Measurements from ENCODE around the gene ZNF878. TPM values are rescaled to one million over a fixed set of nuclear protein-coding genes. Genes with fewer than 3 reads are reported as not detected.

ZNF878 gene
- total RNA-seq = 1 to 10 TPM in 1 of 2 experiments, under 1 TPM in 1; 0.65 to 1.0 TPM

DNA sequence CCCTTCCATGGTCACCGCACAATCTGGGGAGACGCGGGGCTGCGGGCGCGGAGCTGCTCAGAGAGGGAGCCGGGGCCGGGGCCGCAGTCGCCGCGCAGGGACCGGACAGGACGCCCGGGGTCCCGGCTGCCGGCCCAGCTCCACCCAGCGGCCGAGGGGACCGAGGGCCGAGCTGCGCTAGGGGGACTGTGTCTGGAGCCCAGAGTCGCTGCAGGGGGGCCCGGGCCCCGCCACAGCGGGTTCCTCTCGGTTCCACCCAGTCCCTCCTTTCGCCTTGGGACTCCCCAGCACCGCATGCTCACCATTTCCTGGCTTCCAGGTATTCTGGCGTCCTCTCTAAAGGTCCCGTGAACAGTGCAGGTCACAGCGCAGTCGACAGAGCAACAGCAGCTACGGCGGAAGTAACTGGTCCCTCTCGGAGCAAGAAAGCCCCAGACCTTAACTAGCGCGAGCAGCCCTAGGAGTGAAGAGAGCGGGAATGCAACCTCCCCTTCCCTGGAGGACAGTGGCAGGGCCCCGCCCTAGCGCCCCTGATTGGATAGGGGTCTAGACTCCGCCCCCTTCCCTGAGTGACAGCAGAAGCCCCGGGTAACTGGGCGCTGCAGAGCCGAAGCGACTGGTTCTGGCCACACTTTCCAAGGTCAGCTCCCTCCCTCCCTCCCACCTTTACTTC, at the start of gene ZNF878:
Gene ZNF878 (minus strand): TSS at position 465 of the 673 bp plus-strand sequence. CDS start 160 bp downstream, at position 305.
- ChIA-PET POLR2A (interaction anchor here (0.6 to 2.1 kb wide), 9 partner anchors 18 to 1238 kb away, joined by 3 to 12 read pairs (median 3); partner anchors contain the start of genes ZNF433, ZNF491 and ZNF700), CTCF (interaction anchor here (0.6 to 3.5 kb wide), 10 partner anchors 8 to 255 kb away, joined by 3 to 13 read pairs (median 5); partner anchors contain the start of genes ZNF491 and ZNF700)
- intact Hi-C loops (cut with micrococcal nuclease) = no loop called here
- TF ChIP-seq, protein P1, sequence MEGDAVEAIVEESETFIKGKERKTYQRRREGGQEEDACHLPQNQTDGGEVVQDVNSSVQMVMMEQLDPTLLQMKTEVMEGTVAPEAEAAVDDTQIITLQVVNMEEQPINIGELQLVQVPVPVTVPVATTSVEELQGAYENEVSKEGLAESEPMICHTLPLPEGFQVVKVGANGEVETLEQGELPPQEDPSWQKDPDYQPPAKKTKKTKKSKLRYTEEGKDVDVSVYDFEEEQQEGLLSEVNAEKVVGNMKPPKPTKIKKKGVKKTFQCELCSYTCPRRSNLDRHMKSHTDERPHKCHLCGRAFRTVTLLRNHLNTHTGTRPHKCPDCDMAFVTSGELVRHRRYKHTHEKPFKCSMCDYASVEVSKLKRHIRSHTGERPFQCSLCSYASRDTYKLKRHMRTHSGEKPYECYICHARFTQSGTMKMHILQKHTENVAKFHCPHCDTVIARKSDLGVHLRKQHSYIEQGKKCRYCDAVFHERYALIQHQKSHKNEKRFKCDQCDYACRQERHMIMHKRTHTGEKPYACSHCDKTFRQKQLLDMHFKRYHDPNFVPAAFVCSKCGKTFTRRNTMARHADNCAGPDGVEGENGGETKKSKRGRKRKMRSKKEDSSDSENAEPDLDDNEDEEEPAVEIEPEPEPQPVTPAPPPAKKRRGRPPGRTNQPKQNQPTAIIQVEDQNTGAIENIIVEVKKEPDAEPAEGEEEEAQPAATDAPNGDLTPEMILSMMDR (IDR thresholded peaks at IDR 0.05) = no peak
- Mint-ChIP-seq H3K27me3 (peaks cover 20% of the 10 kb centered on the region), H3K4me3 (peak within 1 kb of the TSS; percentile 83), H3K36me3 (ENCODE audit: low read depth) (peaks cover 6% of the 10 kb centered on the region), H3K9me3 (peaks cover 3% of the 10 kb centered on the region), H3K27ac (peak within 1 kb of the TSS; percentile 80), H3K4me1 (ENCODE audit: low read depth) (peaks cover 13% of the 10 kb centered on the region)
- peak; percentile 89 for ATAC-seq
- peak; percentile 81 for DNase-seq

DNA sequence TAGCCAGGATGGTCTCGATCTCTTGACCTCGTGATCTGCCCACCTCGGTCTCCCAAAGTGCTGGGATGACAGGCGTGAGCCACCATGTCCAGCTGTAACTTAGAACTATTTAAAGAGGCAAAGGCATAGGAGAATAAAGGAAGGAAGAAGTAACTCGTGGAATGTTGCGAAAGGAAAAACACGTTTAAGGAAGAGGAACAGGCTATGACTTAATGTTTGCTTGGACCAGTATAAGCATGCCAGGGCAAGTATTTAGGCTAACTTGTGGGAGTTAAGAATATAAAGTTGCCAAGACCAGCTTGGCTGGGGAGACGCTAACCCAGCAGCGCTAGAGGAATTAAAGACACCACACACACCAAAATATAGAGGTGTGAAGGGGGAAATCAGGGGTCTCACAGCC, 45.3 kb upstream of the ZNF878 start:
- DNase-seq (no peak), ATAC-seq (no peak)
- H3K27me3 Mint-ChIP-seq = peaks cover 6% of the 10 kb centered on the region
- H3K4me1 Mint-ChIP-seq (ENCODE audit: low read depth) = peaks cover 8% of the 10 kb centered on the region
- intact Hi-C loops (cut with micrococcal nuclease) = no loop called here
- H3K4me3 Mint-ChIP-seq = no peak overlapping the region
- peaks cover 45% of the 10 kb centered on the region for H3K36me3 Mint-ChIP-seq (ENCODE audit: low read depth)
- H3K27ac Mint-ChIP-seq = no peak overlapping the region
- TF ChIP-seq, protein P1 (IDR thresholded peaks at IDR 0.05) = no peak
- ChIA-PET CTCF (interaction anchor here (1.6 to 2.3 kb wide), 2 partner anchors 29 to 174 kb away, joined by 4 to 9 read pairs; no protein-coding TSS in a partner anchor), POLR2A (no interaction called here)
- peaks cover 9% of the 10 kb centered on the region for H3K9me3 Mint-ChIP-seq

DNA sequence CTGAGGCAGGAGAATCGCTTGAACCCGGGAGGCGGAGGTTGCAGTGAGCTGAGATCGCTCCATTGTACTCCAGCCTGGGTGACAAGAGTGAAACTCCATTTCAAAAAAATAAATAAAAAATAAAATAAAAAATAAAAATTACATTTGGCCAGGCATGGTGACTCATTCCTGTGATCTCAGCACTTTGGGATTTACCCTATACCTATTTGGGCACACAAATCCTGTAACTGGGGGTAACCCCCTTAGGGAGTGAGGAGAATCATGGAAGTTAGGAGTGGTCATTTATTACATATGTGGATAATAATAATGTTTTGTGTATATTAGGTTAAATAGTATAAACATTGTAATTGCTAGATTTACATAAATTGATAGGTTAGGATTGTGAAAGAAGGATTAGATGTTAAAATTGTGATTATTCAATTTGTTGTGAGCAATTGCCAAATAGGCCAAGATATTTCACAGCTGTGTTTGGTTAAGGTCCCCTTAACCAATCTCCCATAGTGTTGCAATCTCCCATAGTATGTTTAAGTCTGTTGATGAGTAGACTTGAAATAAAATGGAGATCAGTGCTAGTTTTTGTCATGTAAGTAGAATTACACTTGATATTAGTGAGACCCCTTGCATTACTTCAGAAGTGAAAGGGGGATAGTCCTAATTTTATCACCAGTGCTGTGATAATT, 42.5 kb upstream of the ZNF878 start:
- CTCF ChIA-PET = interaction anchor here (1.1 to 1.6 kb wide), 2 partner anchors 43 to 45 kb away, joined by 3 to 4 read pairs; partner anchors contain the start of gene ZNF20
- H3K9me3 Mint-ChIP-seq = peaks cover 7% of the 10 kb centered on the region
- H3K4me1 Mint-ChIP-seq (ENCODE audit: low read depth) = peaks cover 10% of the 10 kb centered on the region
- intact Hi-C loops (cut with micrococcal nuclease) = no loop called here
- H3K4me3 Mint-ChIP-seq = no peak overlapping the region
- ATAC-seq (no peak), DNase-seq (no peak)
- POLR2A ChIA-PET = no interaction called here
- peaks cover 42% of the 10 kb centered on the region for H3K36me3 Mint-ChIP-seq (ENCODE audit: low read depth)
- H3K27me3 Mint-ChIP-seq = peaks cover 6% of the 10 kb centered on the region
- TF ChIP-seq, protein P1 (IDR thresholded peaks at IDR 0.05) = no peak
- no peak overlapping the region for H3K27ac Mint-ChIP-seq

DNA sequence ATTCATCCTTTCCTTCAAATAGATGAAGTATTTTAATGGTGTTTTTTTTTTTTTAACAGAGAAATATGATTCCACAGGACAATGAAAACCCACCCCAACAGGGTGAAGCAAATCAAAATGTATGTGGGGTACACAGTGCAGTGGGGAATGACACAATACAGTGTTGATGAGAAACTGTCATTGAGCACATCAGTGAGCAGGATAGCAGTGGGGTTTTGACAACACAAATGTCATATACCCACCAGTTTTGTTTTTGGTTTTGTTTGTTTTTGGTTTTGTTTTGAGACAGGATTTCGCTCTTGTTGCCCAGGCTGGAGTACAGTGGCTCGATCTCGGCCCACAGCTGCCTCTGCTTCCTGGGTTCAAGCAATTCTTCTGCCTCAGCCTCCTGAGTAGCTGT, 41.0 kb upstream of the ZNF878 start:
- Mint-ChIP-seq H3K27ac (no peak overlapping the region), H3K9me3 (peaks cover 4% of the 10 kb centered on the region), H3K36me3 (ENCODE audit: low read depth) (peaks cover 34% of the 10 kb centered on the region), H3K27me3 (peaks cover 6% of the 10 kb centered on the region), H3K4me1 (ENCODE audit: low read depth) (peaks cover 10% of the 10 kb centered on the region), H3K4me3 (peak overlapping the region; percentile 83)
- ATAC-seq (no peak), DNase-seq (no peak)
- intact Hi-C loops (cut with micrococcal nuclease) = no loop called here
- POLR2A ChIA-PET = no interaction called here
- CTCF ChIA-PET = interaction anchor here (0.9 kb wide), 1 partner anchor 9 kb away, joined by 3 read pairs; no protein-coding TSS in a partner anchor
- TF ChIP-seq, protein P1 (IDR thresholded peaks at IDR 0.05) = no peak
